BLaER1 (cell line): ENCODE results near the gene ZNF440.

Source experiments
- H3K27ac ChIP-seq: shearing (Covaris generic); formaldehyde crosslinking; 2 replicates; pipeline ENCODE4 v1.8.1; 2022
- H3K27me3 ChIP-seq: shearing (Covaris generic); formaldehyde crosslinking; 2 replicates; pipeline ENCODE4 v1.8.1; 2022
- H3K36me3 ChIP-seq: shearing (Covaris generic); formaldehyde crosslinking; 2 replicates; pipeline ENCODE4 v1.8.1; 2022
- H3K4me1 ChIP-seq: shearing (Covaris generic); formaldehyde crosslinking; 2 replicates; pipeline ENCODE4 v1.8.1; 2022
- H3K4me2 ChIP-seq: shearing (Covaris generic); formaldehyde crosslinking; 2 replicates; pipeline ENCODE4 v1.8.1; 2022
- H3K4me3 ChIP-seq: shearing (Covaris generic); formaldehyde crosslinking; 2 replicates; pipeline ENCODE4 v1.8.1; 2022
- H3K9ac ChIP-seq: shearing (Covaris generic); formaldehyde crosslinking; 2 replicates; pipeline ENCODE4 v1.8.1; 2022
- H3K9me3 ChIP-seq: shearing (Covaris generic); formaldehyde crosslinking; 2 replicates; pipeline ENCODE4 v1.8.1; 2022
- H4K20me1 ChIP-seq: shearing (Covaris generic); formaldehyde crosslinking; 2 replicates; pipeline ENCODE4 v1.8.1; 2022
- Cebpa-rat ChIP-seq: shearing (Covaris generic); IDR thresholded peaks from 2 replicates; pipeline ENCODE4 v1.8.1; 2022

Gene ZNF440

GRCh38 chr19:11881151-11881800 lies 67.2 kb downstream of the ZNF440 start:
- Histone ChIP-seq H4K20me1 (no peaks in the 10 kb centered on the region; the same call in 1 of the 2 replicates), H3K4me1 (peaks cover 20% of the 10 kb centered on the region), H3K4me3 (no peak overlapping the region), H3K4me2 (no peak overlapping the region), H3K9ac (no peak overlapping the region), H3K36me3 (no peaks in the 10 kb centered on the region), H3K9me3 (peaks cover 25% of the 10 kb centered on the region), H3K27ac (no peak overlapping the region), H3K27me3 (no peaks in the 10 kb centered on the region)
- TF ChIP-seq Cebpa-rat = no peak

GRCh38 chr19:11882606-11883005 lies 68.5 kb downstream of the ZNF440 start:
- no peak overlapping the region for H3K4me2 ChIP-seq
- no peak for TF ChIP-seq Cebpa-rat
- no peaks in the 10 kb centered on the region for H3K36me3 ChIP-seq
- no peak overlapping the region for H3K4me3 ChIP-seq
- H3K27ac ChIP-seq = no peak overlapping the region
- H3K9ac ChIP-seq = no peak overlapping the region
- H3K9me3 ChIP-seq = peaks cover 28% of the 10 kb centered on the region
- H3K27me3 ChIP-seq = no peaks in the 10 kb centered on the region
- H4K20me1 ChIP-seq = no peaks in the 10 kb centered on the region; the same call in 1 of the 2 replicates
- H3K4me1 ChIP-seq = peaks cover 23% of the 10 kb centered on the region
